HL-60 (cell line): ENCODE results near the gene KCNQ1OT1.

Source experiments
- POLR2AphosphoS5 ChIP-seq: IDR thresholded peaks from 2 replicates; pipeline ENCODE4 v1.6.1; 2012; ENCODE audit warnings: low read depth
- REST ChIP-seq: IDR thresholded peaks from 2 replicates; pipeline ENCODE4 v1.6.1; 2012; ENCODE audit warnings: low read depth; ENCODE audit not compliant: insufficient replicate concordance
- SPI1 ChIP-seq: IDR thresholded peaks from 2 replicates; pipeline ENCODE4 v1.6.1; 2012; ENCODE audit warnings: low read depth, mild to moderate bottlenecking, borderline replicate concordance
- TF ChIP-seq, protein P1 (sequence below): IDR thresholded peaks from one replicate; pipeline ENCODE4 v1.5.1; 2011; ENCODE audit warnings: low read length, control low read depth, inconsistent platforms; ENCODE audit not compliant: insufficient read depth

- TF ChIP-seq, protein P1, sequence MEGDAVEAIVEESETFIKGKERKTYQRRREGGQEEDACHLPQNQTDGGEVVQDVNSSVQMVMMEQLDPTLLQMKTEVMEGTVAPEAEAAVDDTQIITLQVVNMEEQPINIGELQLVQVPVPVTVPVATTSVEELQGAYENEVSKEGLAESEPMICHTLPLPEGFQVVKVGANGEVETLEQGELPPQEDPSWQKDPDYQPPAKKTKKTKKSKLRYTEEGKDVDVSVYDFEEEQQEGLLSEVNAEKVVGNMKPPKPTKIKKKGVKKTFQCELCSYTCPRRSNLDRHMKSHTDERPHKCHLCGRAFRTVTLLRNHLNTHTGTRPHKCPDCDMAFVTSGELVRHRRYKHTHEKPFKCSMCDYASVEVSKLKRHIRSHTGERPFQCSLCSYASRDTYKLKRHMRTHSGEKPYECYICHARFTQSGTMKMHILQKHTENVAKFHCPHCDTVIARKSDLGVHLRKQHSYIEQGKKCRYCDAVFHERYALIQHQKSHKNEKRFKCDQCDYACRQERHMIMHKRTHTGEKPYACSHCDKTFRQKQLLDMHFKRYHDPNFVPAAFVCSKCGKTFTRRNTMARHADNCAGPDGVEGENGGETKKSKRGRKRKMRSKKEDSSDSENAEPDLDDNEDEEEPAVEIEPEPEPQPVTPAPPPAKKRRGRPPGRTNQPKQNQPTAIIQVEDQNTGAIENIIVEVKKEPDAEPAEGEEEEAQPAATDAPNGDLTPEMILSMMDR: no peak
- TF ChIP-seq REST (no peak), SPI1 (no peak), POLR2AphosphoS5 (no peak)
Observed at GRCh38 chr11:2745511-2745910, 45.7 kb upstream of the KCNQ1OT1 start.
